Inflammatory macrophage treated with lipopolysaccharide for 4 hours (primary cell): ENCODE data around the gene CTTN.
A peak's percentile ranks its signal among the peaks of the same experiment; 100 is the strongest.

Experiments used
- DNase-seq: peaks from one replicate; pipeline ENCODE4 v3.0.0-alpha.2; 2020

The CTTN gene

DNA sequence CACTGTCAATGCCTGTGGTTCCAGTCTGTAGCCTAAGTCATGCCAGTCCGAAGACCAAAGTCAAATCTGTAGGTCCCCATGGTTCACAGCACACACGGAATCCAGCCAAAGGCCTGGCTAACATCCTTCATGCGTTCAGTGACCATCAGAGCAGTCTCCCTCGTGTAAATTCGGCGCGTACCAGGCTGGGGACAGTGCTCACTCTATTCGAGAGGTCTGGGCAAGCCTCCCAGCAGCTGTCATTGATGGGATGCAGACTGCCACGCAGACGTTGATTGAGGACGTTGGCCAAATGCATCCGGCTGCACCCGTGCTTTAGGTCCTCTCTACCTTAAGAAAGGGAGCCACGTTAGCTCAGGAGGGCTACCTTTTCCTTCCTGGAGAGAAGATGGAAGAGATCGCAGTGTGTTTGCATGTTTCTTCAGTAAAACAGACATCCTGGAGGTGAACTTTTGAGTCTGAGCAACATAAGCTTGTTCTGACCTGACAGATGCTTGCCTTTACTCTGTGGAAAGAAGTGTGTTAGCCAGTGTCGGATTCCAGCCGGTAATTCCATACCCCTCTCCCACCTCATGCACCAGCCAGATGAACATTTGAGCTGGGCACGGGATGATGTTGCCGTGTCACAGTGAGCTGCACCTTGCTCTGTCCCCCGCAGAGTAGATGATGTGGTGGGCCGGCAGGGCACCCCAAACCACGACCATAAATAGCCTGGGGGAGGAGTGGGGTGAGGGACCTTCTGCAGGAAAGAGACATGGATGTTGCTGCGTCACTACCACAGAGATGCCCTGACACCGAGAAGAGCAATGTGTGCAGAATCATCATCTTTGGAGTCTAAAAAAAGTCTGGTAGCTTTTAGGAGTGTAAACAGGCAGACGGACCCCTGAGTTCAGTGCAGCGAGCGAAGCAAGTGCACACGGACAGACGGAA, 12.2 kb downstream of the CTTN start:
- DNase-seq = no peak

DNA sequence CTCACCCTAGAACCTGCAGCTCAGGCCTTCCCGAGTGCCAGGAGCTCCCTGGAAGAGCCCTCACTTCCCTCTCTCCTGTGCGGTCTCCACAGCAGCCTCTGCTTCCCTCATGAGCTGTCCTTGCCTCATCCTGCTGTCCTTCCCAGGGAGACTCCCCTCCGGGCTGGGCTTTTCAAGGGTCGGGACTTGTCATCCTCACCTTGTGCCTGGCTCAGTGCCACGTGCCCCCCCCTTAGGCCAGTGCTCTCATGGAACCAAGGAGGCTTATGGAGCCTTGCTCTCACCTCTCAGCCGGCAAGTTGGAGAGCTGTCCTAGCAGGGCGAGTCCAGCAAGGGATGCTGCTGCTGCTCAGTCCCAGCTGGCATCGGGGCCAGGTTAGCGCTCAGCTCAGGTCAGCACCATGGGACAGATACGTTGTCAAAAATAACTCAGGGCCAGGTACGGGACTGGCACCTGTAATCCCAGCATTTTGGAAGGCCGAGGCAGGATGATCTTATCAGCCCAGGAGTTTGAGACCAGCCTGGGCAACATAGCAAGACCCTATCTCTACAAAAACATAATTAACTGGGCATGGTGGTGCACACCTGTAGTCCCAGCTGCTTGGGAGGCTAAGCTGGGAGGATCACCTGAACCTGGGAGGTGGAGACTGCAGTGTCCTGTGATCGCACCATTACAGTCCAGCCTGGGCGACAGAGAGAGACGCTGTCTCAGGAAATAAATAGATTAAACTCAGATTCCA, 13.6 kb downstream of the CTTN start:
- DNase-seq = no peak

DNA sequence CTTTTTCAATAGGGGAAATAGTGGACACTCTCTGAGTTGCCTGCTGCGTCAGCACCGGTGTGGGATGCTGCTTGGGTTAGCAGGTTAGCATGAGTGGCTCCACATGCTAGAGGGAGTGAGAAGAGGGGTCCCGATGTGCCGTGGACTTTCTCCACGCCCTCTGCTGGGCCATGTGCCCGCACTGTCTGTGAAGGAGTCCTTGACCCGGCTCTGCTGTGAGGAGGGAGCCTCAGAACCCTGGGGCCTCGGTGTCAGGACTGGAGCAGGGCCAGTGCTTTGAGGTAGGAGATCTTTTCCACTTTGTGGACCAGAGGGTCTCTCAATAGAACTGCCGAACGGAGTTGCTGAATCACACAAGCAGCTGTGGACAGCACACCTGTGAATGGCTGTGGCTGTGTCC, 14.8 kb downstream of the CTTN start:
- DNase-seq = no peak

DNA sequence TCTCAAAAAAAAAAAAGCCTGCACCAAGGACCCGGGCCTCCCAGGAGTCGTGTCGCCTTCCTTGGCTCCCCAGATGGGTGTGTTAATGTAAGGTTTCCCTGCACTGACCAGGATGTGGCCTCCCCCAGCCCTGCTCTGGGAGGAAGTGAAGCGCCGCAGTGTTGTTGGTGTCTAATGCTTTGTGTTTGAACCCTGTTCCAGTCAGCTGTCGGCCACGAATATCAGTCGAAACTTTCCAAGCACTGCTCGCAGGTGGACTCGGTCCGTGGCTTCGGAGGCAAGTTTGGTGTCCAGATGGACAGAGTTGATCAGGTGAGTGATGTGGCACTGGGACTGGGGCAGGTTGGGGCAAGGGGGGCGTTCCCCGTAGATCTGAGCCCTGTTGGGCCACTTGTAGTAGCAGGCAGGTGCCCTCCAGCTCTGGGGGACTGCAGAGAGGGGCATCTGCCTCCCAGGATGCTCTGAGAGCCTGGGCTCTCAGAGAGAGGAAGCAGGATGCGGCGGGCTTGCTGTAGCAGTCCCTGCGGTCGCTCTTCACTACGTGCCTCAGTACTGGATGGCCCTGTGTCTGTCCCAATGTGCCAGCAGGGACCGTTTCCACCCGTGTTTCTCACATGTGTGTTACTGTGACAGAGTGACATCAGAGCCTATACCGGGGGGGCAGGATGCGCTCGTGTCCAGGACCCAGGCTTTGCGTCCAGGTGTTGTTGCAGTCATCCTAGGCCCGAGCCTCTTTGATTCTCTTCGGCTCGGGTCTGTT, 16.2 kb downstream of the CTTN start:
- DNase-seq = no peak

DNA sequence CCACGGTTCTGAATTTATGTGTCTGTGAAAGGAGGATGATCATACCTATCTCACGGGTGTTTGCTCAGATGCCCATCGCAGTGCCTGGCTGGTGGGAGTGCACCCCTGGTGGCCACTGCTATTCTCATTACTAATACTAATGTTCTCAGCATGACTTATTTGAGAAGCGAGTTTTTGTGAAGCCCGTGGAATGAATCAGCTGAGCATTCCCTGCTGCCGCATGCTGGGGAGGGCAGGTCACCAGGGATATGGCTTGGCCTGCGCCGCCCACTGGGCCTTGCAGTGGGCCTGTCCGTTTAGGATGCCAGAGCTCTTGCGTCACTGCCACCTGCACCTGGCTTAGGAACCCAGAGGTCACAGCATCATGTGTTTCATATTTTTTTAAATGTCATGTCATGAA, 16.9 kb downstream of the CTTN start:
- no peak for DNase-seq

DNA sequence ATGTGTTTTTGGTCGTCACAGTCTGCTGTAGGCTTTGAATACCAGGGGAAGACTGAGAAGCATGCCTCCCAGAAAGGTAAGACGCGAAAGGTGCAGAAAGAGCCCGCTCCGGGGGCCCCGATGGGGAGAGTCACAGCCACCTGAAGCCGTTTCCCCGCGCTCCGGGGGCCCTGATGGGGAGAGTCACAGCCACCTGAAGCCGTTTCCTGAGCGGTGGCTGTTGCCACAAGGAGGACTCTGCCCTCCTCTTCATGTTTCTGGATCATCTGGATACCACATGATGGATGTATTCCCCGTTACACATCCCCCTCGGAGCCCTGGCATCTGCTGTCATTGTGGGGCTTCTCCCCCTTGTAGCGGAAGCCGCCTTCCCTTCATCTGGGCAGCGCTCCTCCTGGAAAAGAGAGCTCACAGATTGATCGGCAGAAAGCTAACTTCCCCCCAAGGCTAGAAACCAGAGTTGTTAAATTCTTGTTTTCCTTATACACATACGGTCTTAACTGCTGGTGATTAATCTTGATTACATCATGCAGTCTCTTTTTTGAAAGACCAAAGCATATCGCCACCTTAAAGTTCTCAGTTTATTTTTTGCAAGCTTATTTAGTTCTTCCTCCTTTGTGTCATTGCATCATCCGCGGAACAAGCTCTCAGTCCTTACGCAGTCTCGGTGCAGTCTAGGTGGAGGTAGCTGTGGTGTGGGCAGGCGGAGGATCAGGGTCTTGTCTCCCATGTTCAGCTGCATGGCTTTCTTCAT, 17.5 kb downstream of the CTTN start:
- peak; percentile 79 for DNase-seq

DNA sequence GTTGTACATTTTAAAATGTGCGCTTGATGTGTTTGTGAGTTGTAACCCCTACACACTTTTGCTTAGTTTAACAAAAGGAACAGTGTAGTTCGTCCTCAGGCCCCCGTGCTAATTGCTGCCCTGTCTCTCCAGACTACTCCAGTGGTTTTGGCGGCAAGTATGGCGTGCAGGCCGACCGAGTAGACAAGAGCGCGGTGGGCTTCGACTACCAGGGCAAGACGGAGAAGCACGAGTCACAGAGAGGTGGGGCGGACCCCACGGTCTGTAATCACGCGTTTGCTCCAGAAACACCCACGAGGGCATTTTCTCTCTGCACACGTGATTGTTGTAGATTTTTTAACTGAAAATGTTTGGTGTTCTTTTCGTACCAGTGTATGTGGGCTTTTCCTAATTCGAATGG, 18.6 kb downstream of the CTTN start:
- no peak for DNase-seq

DNA sequence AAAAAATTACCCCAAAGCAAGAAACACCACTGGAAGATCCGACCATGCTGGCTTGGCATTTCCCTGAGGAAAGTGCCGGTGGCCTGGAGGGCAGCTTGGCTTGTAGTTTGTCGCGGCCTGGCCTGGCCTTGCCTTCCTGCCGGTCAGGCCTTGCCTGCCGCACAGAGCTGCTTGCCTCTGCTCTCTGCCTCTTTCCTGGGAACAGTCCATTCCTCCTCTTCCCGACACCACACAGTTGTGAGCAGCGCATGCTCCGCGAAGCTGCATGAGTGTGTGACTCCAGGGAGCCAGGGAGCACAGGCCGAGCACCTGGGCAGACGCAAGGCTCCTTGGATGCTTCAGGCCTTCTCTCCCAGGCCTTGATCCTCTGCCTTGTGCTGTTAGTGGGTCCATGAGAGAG, 19.8 kb downstream of the CTTN start:
- DNase-seq = no peak

DNA sequence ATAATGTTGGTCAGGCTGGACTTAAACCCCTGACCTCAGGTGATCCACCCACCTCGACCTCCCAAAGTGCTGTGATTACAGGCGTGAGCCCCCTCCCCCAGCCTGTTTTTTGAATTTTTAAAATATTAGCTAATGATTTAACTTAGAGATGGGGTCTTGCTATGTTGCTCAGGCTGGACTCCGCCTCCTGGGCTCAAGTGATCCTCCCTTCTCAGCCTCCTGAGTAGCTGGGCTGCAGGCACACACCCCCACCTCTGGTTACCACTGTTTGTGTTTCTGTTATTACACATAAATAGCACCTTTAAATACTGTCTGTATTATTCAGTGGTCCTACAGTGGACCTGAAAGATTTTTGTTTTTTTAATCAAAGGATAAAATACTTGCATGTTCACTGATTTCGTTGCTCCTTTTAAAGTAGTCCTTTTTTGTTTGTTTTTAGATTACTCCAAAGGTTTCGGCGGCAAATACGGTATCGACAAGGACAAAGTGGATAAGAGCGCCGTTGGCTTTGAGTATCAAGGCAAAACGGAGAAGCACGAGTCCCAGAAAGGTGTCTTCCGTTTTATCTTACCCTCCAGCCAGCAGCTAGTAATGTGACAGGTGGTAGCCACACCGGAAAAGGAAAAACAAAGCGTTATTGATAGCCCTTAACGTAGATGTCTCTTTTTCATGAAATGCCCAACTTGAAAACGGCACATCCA, 21.1 kb downstream of the CTTN start:
- no peak for DNase-seq

DNA sequence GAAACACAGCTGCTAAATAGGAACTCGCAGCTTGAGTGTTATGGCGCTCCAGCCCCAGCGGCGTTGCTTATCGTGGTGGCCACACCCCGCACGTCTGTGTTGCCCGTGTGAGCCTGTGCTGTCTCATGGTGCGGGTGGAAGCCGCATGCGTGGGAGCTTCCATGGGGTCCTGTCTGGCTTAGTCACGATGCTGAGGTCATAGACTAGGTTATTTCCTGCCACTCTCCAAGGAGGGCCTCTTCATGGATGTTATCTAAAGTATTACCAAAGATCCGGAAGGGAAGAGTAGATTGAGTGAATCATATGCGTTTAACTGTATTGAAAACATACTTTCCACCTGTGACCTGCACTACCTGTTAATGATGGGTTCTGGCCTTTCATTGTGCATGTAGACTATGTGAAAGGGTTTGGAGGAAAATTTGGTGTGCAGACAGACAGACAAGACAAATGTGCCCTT, 21.7 kb downstream of the CTTN start:
- DNase-seq = no peak

DNA sequence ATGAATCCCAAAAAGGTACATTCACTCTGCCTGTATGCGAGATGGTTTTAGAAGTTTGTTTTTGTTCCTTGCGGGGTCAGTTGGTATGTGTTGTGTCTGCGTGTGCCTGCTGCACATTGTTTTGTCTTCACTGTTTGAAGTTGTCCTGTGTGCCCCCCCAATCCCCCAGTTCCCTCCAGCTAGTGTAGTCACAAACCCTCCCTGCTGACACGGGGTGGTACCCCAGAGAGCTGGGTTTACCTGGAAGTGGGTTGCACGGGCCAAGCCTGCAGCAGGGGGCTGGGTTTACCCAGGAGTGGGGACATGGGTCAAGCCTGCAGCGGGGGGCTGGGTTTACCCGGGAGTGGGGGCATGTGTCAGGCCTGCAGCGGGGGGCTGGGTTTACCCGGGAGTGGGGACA, 22.2 kb downstream of the CTTN start:
- DNase-seq = no peak

DNA sequence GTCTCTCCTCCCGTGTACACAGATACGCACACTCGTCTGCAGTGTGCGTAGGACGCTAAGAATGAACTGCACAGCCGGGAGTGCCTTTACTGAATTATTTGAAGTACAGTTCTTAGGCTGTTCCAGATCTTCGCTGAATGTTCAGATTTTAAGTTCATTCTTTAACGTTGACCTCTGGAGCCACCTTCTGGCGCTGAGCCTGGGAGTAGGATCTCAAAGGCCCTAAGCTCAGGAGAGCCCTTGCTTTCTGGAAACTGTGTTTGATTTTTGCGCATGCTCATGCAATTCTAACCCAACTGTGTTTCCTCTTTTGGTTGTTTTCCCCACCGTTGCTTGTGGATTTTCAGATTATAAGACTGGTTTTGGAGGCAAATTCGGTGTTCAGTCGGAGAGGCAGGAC, 22.8 kb downstream of the CTTN start:
- DNase-seq = peak; percentile 31

DNA sequence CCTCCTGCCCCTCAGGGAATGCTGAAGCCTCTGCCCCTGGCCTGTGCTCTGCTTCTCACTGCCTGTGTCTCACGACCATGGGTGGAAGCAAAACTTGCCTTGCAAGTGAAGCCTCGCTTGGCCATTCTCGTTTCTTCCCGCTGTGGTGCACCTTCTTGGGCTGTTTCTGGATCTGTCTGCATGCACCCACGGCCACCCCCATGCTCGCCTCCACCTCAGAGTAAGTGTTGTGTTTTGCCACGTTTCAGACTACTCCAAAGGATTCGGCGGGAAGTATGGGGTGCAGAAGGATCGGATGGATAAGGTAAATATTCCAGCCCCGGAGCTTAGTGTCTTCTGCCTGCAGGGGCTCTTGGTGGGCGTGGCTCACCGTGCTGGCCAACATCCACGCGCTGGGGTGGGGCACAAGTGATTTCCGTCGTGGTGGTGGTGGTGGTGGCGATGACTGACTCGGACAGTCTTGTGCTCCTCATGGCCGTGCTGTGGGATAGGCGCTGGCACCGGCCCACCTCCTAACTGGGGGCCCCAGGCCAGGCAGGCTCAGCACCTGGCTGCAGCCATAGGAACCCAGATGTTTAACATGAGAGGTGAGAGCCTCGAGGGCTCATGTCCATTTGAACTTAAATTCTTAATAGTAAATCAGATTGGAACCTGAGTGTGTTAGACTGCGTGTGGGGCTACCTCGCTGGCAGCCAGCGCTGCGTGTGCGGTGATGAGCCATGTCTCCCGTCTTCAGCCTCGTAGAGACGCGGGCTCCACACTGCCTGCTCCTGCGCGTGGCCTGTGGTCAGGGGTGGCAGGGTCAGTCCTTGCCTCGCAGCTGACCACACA, 24.6 kb downstream of the CTTN start:
- no peak for DNase-seq

DNA sequence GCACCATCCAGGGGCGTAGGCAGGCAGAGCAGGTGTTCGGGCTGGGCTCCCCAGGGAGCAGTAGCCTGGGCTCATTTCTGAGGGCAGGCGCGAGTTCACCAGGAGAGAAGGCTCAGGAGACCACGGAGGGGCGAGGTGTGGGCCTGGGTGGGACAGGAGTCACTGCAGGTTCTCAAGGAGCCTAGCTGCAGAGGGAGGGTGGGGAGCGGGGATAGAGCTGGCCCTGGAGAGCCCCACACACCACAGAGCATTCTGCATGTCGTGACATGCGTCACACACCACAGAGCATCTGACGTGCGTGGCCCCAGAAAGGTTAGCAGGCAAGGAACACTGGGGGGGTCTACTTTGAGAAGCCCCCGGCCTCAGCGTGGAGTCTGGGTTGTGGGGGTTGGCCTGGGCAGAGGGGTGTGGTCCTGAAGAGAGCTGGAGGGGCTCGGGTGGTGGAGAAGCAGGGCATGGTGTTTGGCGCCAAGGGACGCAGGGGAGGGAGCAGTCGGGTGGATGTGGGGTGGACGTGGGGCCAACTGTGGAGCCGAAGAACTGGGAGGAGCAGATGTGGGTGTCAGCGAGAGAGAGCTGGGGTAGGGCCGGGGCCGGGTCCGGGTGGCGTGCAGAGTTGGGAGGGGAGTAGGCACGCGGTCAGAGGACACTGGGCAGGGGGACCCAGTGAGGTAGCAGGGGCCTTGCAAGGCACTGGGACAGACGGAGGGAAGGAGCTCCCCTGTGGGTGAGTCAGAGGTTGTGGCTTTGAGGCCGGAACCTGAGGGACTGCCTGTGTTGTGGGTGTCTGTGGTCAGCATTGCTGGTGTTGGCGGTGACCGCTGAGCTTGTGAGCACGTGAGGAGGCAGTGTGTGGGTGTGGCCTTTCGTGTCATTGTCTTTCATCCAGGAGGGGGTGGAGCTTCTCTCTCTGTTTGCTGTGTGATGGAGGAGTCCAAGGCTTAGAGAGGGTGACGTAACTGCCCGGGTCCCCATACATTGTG, 25.5 kb downstream of the CTTN start:
- DNase-seq = peak; percentile 81

DNA sequence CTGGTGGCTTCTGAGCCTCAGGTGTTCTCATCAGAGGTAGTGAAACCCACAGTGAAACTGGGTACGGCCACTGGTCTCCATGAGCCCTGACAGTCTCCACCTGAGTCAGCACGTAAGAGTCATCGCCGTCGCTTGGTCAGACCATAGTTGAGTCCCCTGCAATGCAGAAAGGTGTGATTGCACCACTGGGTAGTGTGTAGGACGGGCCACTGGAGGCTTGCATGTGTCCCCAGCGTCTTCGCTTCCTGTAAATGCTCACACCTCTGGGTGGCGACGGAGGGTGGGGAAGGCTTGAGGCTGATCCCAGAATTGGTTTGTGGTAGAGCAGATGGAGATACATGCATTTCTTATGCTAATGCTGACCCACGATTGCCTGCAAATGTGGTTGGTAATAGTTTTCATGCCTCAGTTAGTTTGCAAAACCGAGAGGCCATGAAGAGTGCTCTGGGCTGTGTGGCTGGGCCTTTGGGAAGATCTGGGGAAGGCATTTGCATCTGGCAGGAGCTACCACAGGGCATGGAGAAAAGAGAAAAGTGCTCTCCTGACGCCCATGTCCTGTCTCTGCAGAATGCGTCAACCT, 26.5 kb downstream of the CTTN start:
- DNase-seq = no peak

DNA sequence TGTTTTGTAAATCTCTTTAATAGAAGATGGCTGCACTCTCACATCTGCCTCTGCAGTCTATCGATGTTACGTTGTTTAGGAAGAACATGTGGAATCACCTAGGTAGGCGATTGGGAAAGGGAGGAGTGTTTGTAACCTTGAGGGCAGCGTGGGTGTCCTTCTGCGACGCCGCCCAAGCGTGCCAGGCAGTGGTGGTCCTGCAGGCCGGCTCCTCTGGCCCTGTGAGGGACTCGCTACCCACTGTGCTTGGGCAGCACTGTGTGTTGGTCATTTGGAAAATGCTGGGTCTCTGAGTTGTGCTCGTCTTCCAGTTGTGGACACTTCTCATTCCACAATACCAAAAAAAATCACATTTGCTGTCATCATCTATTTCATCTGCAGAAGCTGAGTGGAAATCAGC, 29.1 kb downstream of the CTTN start:
- DNase-seq = no peak

DNA sequence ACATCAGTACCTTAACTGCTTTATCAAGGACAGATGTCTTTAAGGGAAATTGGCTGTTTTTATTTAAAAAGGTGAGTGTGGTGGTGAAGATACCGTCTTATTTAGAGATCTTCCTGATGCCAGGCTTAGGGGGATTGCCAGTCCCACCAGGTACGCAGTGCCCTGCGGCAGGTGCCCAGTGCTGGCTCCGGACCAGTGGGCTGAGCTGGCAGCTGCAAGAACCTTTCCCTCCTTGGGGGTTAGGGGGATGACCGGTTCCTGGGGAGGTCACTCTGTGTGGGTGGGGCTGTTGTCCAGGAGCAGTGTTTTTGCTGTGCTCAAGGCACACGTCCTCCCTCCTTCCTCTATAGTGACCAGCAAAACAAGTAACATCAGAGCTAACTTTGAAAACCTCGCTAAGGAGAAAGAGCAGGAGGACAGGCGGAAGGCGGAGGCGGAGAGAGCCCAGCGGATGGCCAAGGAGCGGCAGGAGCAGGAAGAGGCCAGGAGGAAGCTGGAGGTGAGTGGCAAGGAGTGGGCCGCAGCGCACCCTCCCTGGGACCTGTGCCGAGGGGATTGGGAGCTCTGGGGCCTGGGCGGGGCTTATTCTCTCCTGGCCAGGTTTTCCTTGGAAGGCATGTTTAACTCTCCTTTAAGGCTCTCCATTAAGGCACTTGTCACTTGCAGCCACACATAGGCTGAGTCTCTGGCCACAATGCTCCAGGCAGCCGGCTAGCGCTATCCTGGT, 30.5 kb downstream of the CTTN start:
- DNase-seq = no peak

DNA sequence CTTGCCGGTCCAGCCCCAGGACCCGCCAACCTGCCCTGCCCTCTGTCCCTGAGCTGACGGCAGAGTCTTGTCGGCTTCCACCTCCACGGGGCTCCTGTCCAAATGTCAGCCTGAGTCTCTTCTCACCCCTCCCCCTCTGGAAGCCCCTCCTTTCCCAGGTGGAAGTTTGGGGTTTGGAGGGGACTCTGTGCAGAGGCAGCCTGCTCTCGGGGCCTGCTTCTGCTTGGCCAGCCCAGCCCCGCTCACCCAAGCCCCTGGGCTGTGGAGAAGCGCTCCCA, 31.0 kb downstream of the CTTN start:
- DNase-seq = no peak
